Measurements from ENCODE around the gene CHI3L2.

DNA sequence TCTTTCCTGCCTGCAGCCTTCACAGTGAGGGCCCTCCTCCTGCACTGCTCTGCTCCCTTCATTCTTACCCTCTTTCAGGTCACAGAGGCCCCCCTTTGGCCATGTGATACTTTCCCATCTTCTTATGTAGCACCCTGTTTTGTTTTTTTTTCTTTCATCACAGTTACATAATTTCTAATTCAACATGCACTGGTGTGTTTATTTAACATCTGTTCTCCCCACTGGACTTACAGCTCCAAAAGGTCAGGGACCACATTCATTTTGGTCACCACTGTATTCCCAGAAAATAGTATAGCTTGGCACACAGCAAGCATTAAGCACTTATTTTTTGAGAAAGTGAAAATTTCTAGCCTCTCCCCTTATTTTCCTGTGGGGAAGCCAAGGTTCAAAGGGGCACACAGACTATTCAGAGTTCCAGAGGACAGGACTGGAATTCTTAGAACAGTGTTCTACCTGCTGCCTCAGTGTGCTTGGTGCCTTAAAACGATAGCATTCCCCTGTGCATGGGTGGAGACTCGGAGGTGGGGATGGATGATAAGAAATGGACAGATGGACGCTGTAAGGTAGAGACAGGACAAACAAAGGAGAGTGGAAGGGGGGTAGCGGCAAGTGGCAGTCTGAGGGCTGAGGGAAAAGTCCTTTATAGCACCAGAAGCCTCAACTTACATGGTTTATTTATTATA, 32.4 kb upstream of the CHI3L2 start:
- TF ChIP-seq FOXK1 (CRISPR knock-in tag; IDR thresholded peaks at IDR 0.05) (no peak), NFE2L1 (CRISPR knock-in tag; IDR thresholded peaks at IDR 0.05) (no peak), TEAD4 (CRISPR knock-in tag; IDR thresholded peaks at IDR 0.05) (no peak), ATF1 (CRISPR knock-in tag; IDR thresholded peaks at IDR 0.05) (no peak), GABPB1 (CRISPR knock-in tag; IDR thresholded peaks at IDR 0.05) (no peak)
- TF ChIP-seq, protein P1, sequence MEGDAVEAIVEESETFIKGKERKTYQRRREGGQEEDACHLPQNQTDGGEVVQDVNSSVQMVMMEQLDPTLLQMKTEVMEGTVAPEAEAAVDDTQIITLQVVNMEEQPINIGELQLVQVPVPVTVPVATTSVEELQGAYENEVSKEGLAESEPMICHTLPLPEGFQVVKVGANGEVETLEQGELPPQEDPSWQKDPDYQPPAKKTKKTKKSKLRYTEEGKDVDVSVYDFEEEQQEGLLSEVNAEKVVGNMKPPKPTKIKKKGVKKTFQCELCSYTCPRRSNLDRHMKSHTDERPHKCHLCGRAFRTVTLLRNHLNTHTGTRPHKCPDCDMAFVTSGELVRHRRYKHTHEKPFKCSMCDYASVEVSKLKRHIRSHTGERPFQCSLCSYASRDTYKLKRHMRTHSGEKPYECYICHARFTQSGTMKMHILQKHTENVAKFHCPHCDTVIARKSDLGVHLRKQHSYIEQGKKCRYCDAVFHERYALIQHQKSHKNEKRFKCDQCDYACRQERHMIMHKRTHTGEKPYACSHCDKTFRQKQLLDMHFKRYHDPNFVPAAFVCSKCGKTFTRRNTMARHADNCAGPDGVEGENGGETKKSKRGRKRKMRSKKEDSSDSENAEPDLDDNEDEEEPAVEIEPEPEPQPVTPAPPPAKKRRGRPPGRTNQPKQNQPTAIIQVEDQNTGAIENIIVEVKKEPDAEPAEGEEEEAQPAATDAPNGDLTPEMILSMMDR (IDR thresholded peaks at IDR 0.05) = no peak
- TF ChIP-seq, protein P2, sequence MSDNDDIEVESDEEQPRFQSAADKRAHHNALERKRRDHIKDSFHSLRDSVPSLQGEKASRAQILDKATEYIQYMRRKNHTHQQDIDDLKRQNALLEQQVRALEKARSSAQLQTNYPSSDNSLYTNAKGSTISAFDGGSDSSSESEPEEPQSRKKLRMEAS (CRISPR knock-in tag; IDR thresholded peaks at IDR 0.05) = no peak
- TF ChIP-seq, protein P3, sequence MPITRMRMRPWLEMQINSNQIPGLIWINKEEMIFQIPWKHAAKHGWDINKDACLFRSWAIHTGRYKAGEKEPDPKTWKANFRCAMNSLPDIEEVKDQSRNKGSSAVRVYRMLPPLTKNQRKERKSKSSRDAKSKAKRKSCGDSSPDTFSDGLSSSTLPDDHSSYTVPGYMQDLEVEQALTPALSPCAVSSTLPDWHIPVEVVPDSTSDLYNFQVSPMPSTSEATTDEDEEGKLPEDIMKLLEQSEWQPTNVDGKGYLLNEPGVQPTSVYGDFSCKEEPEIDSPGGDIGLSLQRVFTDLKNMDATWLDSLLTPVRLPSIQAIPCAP (CRISPR knock-in tag; IDR thresholded peaks at IDR 0.05) = no peak
- TF ChIP-seq, protein P4, sequence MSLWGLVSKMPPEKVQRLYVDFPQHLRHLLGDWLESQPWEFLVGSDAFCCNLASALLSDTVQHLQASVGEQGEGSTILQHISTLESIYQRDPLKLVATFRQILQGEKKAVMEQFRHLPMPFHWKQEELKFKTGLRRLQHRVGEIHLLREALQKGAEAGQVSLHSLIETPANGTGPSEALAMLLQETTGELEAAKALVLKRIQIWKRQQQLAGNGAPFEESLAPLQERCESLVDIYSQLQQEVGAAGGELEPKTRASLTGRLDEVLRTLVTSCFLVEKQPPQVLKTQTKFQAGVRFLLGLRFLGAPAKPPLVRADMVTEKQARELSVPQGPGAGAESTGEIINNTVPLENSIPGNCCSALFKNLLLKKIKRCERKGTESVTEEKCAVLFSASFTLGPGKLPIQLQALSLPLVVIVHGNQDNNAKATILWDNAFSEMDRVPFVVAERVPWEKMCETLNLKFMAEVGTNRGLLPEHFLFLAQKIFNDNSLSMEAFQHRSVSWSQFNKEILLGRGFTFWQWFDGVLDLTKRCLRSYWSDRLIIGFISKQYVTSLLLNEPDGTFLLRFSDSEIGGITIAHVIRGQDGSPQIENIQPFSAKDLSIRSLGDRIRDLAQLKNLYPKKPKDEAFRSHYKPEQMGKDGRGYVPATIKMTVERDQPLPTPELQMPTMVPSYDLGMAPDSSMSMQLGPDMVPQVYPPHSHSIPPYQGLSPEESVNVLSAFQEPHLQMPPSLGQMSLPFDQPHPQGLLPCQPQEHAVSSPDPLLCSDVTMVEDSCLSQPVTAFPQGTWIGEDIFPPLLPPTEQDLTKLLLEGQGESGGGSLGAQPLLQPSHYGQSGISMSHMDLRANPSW (CRISPR knock-in tag; conservative IDR thresholded peaks at IDR 0.05; ENCODE audit: low read depth) = no peak
- TF ChIP-seq, protein P5, sequence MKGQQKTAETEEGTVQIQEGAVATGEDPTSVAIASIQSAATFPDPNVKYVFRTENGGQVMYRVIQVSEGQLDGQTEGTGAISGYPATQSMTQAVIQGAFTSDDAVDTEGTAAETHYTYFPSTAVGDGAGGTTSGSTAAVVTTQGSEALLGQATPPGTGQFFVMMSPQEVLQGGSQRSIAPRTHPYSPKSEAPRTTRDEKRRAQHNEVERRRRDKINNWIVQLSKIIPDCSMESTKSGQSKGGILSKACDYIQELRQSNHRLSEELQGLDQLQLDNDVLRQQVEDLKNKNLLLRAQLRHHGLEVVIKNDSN (CRISPR knock-in tag; IDR thresholded peaks at IDR 0.05) = no peak
- TF ChIP-seq, protein P6, sequence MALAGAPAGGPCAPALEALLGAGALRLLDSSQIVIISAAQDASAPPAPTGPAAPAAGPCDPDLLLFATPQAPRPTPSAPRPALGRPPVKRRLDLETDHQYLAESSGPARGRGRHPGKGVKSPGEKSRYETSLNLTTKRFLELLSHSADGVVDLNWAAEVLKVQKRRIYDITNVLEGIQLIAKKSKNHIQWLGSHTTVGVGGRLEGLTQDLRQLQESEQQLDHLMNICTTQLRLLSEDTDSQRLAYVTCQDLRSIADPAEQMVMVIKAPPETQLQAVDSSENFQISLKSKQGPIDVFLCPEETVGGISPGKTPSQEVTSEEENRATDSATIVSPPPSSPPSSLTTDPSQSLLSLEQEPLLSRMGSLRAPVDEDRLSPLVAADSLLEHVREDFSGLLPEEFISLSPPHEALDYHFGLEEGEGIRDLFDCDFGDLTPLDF (CRISPR knock-in tag; IDR thresholded peaks at IDR 0.05) = no peak

Measured in WTC11 (cell line).